Stimulated activated naive CD8-positive, alpha-beta T cell treated with anti-CD3 and anti-CD28 coated beads, Interleukin-15, Interleukin-2, amounts not matched to agents 100 U/mL and 50 U/mL, for 24 hours (primary cell): ENCODE data around the gene TLE4.
"Not testable (repeated sequence)": the region's sequence is repeated elsewhere in the genome, so short reads cannot be mapped to it uniquely, and the experiment has no call there.

ENCODE experiments used
- ATAC-seq: fragments of 150-1000 bp; cut with Tn5 transposase; one replicate; pipeline ENCODE4 v1.10.0; 2021
- DNase-seq: peaks from one replicate; pipeline ENCODE4 v3.0.0; 2021

Gene TLE4

DNA sequence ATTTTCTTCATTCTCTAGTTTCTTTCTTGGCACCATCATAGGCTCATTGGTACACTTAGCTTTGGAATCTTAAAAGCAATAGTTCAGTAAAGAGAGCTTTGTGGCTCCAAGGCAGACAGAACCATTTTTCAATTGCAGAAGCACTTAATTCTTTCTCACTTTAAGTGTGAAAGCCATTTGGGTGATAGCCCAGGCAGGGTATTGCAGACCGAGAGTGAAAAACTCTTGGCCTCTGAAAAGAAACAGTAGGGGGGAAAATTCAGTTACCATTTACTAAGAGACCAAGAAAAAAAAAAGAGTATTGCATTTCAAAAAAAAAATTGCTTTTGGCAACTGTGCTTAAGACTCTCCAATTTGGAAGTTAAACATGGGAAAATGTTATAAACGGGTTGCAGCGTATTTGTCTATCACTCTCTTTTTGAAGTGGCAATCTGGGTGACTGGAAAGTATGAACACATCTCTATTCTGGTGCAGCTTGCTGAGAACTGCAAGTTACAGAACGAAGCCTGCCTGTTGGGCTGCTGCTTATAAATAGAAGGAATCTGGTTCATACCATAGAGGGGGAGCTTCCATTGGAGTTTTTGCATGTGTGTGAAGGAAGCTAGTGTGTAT lies 170.5 kb downstream of the TLE4 start:
- ATAC-seq = no peak
- DNase-seq = no peak

DNA sequence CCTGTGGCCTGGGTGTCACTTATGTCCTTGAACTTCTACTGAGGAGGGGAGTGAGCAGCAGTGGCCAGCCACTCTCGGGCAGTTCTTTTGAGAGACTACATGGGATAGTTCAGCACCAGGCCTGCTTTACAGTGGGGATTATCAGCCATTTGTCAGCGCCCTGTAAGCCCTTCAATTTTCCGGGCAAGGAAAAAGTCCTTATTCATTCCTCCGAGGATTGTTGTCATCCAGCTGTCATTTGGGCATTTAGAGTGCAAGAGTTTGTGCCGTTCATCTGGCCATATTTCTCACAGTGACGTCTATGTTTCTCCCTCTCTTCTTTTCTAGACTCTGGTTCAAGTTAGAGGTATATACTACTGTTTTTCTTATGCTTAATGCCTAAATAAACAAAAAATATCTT lies 172.8 kb downstream of the TLE4 start:
- ATAC-seq = no peak
- DNase-seq = no peak

DNA sequence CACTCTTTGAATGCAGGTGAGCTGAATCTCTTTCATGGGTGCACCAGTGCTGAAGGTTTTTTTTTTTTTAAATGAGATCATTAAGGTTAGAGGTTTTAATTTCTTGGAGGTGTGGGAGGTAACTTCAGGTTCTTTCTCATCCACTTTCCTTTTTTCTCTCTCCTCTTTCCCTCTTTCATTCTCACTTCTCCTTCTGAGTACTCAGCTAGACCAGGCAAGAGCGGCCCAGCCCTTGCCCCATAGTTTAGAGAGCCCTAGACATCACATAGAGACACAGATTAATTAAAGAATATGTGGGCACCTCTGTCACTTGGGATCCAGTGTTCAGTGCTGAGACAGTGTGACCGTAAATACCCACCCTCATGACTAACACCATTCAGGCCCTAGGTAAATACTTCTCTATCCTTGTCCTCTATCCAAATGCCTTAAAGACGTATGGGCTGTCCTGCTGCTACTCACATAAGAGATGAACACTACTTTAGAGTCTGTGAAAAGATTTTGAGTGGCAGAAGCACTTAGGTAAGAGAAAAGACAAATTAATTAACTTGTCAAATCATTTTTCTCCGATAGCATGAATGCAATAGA lies 174.1 kb downstream of the TLE4 start:
- no peak for ATAC-seq
- no peak for DNase-seq

DNA sequence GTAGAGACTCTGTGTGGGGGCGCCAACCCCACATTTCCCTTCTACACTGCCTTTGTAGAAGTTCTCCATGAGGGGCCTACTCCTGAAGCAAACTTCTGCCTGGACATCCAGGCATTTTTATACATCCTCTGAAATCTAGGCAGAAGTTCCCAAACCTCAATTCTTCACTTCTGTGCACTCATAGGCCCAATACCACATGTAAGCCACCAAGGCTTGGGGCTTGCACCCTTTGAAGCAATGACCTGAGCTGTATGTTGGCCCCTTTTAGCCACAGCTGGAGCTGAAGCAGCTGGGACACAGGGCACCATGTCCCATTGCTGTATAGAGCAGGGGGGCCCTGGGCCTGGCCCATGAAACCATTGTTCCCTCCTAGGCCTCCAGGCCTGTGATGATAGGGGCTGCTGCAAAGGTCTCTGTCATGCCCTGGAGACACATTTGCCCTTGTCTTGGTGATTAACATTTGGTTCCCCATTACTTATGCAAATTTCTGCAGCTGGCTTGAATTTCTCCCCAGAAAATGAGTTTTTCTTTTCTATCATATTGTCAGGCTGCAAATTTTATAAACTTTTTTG lies 180.2 kb downstream of the TLE4 start:
- ATAC-seq, DNase-seq: not testable (repeated sequence)

DNA sequence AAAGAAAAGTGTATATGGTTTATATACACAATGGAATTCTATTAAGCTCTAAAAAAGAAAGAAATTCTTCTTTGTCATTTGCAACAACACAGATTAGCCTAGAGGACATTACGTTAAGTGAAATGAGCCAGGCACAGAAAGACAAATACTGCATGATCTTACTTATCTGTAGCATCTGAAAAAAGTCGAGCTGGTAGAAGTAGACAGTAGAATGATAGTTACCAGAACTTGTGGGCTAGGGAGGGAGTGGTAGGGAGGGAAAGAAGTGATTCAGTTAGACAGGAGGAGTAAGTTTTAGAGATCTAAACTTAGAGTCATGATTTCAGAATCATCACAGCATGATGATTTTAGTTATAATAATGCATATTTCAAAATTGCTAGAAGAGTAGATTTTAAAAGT lies 184.6 kb downstream of the TLE4 start:
- ATAC-seq (no peak), DNase-seq (no peak)

DNA sequence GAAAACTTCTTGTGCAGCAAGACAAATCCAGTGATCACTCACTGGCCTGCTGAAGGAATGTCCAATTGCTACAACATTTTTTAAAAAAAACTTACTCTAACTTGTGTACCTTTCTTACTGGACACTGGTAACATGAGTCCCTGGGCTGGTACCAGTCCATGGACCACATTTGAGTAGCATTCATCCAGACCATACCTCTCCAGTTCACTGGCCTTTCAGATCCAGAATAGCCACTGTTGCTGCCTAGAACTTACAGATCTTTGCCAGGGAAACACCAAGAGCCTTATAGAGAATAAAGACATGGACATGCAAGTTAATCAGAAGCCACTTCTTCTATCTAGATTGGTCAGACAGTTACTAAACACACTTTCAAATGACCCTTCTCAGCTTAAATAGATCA lies 185.3 kb downstream of the TLE4 start:
- DNase-seq = no peak
- no peak for ATAC-seq

DNA sequence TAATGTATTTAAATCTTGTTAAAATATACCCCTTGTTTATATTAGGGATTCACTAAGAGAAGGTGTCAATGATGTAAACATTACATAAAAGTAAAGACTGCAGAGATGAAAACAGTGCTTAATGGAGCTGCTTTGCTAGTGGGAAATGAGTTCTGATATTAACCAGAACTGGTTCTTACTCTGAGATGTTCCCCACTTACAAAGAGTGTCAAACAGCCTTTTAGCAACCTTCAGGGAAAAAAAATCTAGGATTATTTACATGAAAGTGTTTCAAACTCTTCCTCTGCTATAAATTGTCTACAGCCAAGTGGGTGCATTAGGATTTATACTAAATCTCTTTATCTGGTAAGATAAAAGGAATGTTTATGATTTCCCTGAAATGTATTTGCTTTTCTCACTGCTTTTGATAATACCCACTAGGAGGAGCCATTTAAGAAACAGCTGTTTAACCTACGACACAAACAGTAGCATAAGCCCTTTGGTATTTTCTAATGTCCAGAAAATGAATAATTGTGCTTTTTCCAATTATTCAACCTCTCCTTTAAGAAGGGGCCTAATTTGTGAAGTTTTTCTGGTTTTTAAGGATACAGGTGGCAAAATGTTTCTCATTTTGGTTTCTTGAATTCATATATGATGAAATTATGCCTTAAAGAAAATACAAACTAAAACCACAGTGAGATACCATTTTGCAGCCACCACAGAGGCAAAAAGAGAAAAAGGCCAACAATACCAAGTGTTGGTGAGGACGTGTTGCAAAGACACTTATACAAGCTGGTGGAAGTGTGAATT lies 186.3 kb downstream of the TLE4 start:
- no peak for ATAC-seq
- no peak for DNase-seq

DNA sequence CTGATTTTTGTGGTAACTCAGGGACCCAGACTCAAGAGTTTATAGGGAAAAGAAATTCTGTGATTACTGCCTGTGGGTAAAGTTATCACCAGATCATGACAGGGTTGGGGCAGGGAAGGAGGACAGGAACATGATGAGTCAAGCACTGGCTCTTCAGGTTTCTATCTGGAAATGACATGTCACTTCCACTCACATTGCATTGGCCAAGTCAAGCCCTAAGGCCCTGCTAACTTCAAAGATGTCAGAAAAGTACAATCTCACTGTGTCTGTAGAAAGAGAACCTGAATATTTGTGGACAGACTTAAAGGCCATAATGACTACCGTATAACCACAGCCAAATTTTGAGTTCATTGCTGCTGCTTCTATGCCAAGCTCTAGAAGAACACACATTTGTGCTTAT lies 187.7 kb downstream of the TLE4 start:
- ATAC-seq = peak; percentile 90
- DNase-seq = peak; percentile 5

DNA sequence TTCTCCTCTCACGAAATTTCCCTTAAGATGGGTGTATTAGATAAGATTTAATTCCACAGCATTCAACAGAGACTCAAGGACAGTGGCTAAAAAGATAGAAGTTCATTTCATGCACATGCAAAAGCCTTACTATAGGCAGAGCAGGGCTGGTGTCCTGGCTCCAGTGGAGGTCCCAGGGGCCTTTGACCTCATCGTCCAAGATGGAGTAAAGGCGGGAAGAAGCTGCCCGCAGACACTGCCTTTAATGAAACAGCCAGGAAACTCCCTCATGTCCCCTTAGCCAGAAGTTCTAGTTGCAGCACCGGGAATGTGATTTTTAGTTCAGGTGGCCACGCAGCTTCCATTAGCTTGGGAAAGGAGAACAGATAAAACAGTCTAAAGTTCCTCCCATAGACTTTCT lies 190.3 kb downstream of the TLE4 start:
- no peak for DNase-seq
- no peak for ATAC-seq

DNA sequence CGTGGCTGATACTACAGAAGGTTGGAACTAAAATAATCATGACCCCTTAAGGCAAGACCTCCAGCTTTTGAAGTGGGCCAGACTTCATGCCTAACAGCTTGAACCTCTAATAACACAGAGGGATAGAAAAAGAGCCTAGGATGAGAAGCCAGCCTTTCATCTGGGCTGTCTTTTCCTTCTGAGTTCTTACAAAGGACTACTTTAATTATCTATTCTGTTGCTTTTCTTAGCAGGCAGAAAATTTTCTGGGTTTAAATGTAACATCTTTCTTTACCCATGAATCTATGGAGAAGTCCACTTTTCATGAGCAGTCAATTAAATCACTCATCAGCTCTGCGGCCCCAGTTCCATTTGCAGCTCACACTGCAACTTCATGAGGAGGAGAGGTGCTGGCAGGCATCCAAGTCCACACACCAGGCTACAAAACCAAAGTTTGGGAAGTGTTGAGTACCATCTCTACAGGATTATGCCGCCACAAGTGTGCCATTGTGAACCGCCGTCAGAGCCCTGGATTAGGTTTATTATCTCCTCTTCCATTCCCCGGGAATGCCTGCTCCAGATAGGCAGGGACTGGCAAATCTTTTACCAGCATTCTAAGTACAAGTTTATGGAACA lies 192.0 kb downstream of the TLE4 start:
- ATAC-seq (no peak), DNase-seq (no peak)

DNA sequence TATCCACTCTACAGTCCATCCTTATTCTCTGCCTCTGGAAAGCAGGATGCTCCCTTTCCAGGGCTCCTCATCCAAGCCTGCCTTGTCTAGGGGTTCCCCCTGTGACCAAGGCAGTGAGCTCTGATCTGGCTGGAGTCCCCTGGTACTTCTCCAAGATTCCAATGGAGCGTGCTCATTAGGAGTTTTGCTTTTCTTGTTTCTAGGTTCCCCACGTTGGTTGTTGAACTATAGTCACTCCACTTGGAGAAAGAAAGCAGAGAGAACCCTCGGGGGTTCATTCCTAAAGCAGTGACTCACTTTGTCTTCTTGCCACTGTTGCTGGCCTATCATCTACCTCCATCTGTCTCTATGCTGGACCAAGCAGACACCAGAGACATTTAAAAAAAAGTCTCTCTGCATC lies 192.6 kb downstream of the TLE4 start:
- DNase-seq (no peak), ATAC-seq (no peak)

DNA sequence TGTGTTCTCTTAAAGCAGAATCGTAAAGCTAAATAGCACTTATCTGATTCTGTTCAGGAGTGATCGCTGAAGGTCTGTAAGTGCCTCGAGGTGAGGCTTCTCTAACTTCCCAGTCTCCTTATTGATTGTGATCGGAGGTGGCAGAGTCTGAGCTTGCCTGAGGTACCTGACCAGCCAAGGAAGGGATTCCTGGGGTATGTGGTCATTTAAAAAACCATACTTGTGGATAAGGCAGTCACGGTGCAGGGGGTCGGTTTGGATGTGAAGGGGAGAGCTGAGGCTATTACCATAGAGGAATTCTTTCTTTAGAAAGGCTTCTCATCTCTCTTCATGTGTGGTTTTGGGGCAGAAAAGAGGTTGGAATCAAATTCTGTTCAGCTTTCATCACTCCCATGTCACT lies 193.7 kb downstream of the TLE4 start:
- ATAC-seq (no peak), DNase-seq (no peak)

DNA sequence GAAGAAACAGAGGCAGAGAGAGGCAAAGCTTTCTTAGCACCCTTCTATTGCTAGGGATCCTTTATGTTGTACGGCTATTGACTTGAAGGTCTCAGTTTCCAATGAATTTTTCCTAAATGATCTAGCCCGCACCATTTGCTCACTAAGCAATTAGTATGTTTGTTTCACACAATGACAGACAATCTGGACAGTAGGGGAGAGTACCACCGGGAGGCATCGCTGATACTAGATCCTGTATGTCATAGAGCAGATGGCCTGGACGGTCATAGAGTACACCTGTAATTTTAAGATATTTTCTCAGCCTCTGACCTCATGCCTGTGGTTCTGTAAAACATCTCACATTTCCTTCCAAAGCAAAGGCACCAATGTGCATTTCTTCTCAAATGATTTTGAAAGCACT lies 194.3 kb downstream of the TLE4 start:
- DNase-seq = no peak
- ATAC-seq = no peak

DNA sequence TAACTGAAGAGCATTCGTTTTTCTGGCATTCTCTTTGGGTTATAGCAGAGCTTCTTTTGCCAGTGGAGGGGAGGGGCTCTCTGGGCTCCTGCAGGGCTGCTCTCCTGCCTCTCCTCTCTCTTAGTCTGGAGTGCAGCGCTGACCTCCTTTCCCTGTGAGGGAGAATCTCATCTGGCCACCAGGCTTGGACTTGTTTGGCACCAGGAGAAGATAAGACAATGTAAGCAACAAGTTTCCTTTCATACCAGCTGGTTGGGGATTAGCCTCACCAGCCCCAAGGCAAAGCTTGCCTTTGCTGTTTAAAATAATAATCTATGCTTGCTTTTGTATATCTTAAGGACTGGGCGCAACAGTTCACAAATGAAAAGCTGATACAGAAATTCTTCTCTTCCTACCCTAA lies 196.4 kb downstream of the TLE4 start:
- no peak for ATAC-seq
- no peak for DNase-seq

DNA sequence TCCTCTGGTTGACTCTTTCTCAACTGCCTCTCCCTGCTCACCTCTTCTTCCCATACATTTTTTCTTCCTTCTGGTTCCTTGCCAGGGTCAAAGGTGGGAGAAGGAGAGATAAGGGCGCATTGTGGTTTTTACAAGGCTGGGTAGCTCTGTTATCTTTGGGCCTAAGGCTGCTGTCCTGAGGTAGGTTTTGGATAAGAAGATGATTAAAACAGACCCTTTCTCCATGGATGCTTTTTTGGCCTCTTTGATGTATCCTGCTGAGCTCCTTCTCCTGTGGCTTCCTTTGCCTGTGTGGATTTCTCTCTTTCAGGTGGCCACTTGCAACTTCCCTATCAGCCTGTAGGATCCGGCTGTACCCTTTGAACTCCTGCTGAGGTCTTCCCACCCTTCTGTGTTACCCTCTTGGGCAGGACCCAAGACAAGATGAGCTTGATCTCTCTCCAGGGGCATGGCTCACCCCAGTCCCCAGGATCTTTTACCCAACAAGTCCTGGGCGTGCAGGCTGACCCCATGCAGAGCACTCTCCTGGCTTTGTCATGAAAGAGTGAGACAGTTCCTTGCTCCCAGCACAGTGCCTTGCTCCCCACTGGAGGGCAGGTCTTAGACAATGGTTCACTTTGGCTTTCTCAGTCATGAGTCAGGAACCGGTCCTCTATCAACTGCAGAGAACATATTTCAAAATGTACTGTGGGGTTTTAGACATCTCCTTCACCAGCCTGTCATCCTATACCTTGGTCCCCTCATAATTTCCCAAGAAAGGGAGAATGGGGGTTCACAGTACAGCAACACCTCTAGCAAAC lies 197.9 kb downstream of the TLE4 start:
- no peak for ATAC-seq
- no peak for DNase-seq

DNA sequence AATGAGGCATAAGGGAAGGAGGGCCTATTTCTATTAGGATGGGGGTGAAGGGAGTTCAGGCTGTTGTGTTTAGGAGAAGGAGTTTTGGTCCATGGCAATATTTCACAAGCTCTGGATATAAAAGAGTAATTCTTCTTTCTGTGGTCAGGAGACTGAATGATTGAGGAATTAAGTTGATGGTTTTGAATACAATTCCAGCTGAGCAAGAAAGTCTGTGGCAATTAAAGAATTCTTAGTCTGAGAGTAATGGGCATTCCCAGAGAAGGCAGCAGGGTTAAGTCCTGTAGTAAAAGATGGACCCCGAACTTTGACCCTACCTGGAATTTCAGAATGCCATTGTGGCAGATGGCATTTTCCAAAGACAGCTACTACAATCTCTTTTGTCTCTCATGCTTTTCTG lies 202.6 kb downstream of the TLE4 start:
- no peak for ATAC-seq
- no peak for DNase-seq
